ENCODE measurements around the gene GALR2. TPM values are rescaled to one million over a fixed set of nuclear protein-coding genes. Genes with fewer than 3 reads are reported as not detected.

Gene GALR2, protein sequence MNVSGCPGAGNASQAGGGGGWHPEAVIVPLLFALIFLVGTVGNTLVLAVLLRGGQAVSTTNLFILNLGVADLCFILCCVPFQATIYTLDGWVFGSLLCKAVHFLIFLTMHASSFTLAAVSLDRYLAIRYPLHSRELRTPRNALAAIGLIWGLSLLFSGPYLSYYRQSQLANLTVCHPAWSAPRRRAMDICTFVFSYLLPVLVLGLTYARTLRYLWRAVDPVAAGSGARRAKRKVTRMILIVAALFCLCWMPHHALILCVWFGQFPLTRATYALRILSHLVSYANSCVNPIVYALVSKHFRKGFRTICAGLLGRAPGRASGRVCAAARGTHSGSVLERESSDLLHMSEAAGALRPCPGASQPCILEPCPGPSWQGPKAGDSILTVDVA
- total RNA-seq: under 1 TPM; 0.29 to 0.47 TPM

DNA sequence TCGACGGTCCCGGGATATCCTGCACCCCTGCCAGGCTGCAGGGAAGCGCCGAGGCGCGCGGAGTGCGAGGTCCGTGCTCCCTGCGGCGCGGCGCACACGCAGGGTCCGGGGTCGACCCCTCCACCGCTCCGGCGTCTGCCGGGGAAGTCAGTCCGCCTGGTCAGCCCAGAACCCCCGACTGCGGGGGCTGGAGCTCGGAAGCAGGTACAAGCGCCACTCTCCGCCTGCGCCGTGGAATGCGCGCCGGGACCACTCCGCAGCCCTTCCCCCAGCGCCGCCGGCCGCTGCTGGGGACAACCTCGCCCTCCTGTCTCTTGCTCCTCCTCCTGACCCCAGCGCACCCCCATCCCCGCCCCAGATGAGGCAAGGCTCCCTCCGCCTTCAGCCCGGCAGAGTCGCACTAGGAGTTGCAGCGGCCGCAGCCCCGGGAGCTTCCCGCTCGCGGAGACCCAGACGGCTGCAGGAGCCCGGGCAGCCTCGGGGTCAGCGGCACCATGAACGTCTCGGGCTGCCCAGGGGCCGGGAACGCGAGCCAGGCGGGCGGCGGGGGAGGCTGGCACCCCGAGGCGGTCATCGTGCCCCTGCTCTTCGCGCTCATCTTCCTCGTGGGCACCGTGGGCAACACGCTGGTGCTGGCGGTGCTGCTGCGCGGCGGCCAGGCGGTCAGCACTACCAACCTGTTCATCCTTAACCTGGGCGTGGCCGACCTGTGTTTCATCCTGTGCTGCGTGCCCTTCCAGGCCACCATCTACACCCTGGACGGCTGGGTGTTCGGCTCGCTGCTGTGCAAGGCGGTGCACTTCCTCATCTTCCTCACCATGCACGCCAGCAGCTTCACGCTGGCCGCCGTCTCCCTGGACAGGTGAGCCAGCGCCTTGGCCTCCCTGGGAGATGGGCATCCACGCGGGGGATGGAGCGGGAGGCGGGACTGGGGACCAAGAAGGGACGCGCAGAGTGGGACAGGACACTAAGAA is at the start of gene GALR2:
Gene GALR2 (plus strand): TSS at position 392 of the 974 bp plus-strand sequence. CDS start 103 bp downstream, at position 495.
- Mint-ChIP-seq H3K27me3 (peaks cover 57% of the 10 kb centered on the region), H3K27ac (no peak within 1 kb of the TSS), H3K4me3 (peak within 1 kb of the TSS; percentile 35), H3K4me1 (peaks cover 38% of the 10 kb centered on the region), H3K9me3 (ENCODE audit: low read depth) (no peaks in the 10 kb centered on the region), H3K36me3 (peaks cover 7% of the 10 kb centered on the region)
- CTCF ChIA-PET: interaction anchor here (1.0 to 1.6 kb wide), 2 partner anchors 11 to 60 kb away, joined by 3 to 9 read pairs; no protein-coding TSS in a partner anchor
- ATAC-seq (no peak), DNase-seq (no peak)

DNA sequence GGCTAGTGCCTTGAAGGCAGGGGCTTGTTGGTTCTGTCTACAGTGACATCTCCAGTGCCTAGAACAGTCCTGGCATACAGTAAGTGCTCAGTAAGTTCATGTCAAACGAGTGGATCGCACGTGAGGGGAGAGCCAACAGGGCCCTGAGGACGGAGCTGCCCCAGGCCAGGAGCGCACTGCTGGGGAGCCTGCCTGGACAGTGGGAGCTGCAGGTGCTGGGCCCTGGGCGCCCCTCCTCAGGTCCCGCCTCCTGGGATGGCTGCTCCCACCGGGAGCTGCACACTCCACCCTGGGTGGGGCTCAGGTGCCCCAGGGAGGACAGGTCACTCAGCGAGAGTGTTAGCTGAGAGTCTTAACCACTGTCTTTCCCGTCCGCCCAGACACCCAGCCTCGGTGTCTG is 49.3 kb upstream of the GALR2 start:
- no peak for DNase-seq

DNA sequence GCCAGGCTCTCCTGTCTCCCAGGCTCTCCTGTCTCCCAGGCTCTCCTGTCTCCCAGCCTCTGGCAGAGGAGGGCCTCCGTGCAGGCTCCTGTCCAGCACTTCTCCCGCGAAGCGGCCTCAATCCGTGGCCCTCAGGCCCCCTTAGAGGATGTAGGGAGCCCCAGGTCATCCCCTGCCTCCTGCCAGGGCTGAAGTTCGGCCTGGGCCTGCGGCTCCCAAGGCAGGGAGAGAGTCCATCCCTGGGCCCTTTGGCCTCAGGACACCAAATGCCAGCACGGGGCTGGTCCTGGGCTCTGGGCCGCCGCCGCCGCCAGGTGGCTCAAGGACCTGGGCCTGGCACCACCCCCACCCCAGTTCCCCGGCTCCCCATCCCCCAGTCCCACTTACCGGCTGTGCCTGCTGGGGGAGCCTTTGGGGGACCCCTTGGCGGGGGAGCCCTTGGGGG is 47.8 kb upstream of the GALR2 start:
- no peaks in the 10 kb centered on the region for H3K27me3 Mint-ChIP-seq
- no peaks in the 10 kb centered on the region for H3K36me3 Mint-ChIP-seq
- no peak overlapping the region for H3K4me3 Mint-ChIP-seq
- peaks cover 12% of the 10 kb centered on the region for H3K4me1 Mint-ChIP-seq
- ATAC-seq: no peak
- no peaks in the 10 kb centered on the region for H3K9me3 Mint-ChIP-seq (ENCODE audit: low read depth)
- no peak overlapping the region for H3K27ac Mint-ChIP-seq
- no peak for DNase-seq
- CTCF ChIA-PET: no interaction called here

More for the DNA sequence above, 49.3 kb upstream of the GALR2 start:
- no peak for ATAC-seq
- no peaks in the 10 kb centered on the region for H3K27me3 Mint-ChIP-seq
- no peak overlapping the region for H3K27ac Mint-ChIP-seq
- peaks cover 10% of the 10 kb centered on the region for H3K4me1 Mint-ChIP-seq
- CTCF ChIA-PET: interaction anchor here (0.9 to 1.4 kb wide), 2 partner anchors 20 to 25 kb away, joined by 4 read pairs; partner anchors contain the start of gene CDK3
- no peaks in the 10 kb centered on the region for H3K9me3 Mint-ChIP-seq (ENCODE audit: low read depth)
- H3K4me3 Mint-ChIP-seq: no peak overlapping the region
- no peaks in the 10 kb centered on the region for H3K36me3 Mint-ChIP-seq

DNA sequence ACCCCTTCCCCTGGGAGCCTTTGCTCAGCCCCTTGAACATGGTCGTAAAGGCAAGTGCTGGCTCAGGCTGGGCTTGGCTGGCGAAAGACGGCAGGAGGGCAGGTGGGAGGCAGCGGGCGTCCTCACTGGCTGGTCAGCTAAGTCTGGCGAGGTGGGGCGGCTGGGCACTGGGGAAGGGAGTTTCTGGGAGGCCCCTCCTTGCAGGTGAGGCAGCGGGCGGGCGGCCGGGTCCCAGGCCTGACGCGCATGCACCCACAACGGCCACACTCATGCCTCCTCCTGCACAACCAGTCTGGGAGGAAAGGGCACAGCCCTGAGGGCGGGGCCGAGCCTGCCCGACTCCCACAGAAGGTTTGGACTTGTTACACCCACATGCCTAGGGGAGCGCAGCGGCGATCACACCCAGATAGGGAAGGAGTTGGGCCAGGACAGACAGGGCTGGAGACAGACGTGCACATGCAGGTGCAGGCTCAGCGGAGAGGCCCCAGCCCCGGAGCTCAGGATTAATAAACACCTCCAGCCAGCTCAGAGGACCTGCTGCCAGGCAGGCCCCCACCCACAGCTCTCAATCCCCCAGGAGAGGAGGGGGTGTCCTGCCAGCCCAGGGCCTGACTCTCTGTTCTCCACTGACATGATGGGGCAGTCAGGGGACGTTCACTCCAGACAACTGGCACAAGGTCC is 47.3 kb upstream of the GALR2 start, which contains the start of gene EVPL:
Gene EVPL (minus strand): TSS at position 148 of the 681 bp plus-strand sequence. CDS start 108 bp downstream, at position 40.
- no peaks in the 10 kb centered on the region for H3K27me3 Mint-ChIP-seq
- ATAC-seq (no peak), DNase-seq (no peak)
- H3K4me3 Mint-ChIP-seq: no peak within 1 kb of the TSS
- H3K27ac Mint-ChIP-seq: no peak within 1 kb of the TSS
- CTCF ChIA-PET: no interaction called here
- no peaks in the 10 kb centered on the region for H3K9me3 Mint-ChIP-seq (ENCODE audit: low read depth)
- no peaks in the 10 kb centered on the region for H3K36me3 Mint-ChIP-seq
- H3K4me1 Mint-ChIP-seq: peaks cover 12% of the 10 kb centered on the region

DNA sequence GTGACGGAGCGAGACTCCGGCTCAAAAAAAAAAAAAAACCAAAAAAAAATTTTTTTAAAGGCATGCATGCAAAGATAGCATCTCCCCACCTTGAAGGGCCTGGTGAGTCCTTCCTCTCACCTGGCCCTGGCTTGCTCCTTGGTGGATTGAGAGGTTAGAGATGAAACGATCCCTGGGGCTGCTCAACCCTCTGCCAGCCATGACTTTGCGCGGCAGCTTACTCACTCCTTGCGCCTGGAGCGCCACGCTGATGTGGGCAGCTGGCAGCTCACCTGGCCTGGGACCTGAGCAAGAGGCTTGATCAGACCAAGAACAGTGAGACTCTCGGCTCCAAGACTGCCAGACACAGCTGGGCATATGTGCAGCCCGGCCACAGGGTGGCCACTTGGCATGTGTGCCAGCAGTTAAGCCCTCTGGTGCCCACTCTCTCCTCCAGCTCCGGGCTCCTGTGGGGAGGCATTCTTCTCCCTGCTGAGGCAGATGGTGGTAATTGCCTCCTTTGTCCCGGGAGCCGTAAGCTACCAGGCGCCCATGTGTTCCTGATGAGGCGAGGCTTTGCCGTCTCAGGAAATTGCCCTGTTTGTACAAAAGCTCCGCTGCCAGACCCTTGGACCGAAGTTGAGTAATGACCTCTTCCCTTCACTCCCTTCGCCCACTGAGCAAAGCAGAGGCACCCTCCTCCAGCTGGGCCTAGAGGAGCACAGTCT is 42.4 kb upstream of the GALR2 start:
- Mint-ChIP-seq H3K9me3 (ENCODE audit: low read depth) (no peaks in the 10 kb centered on the region), H3K27me3 (no peaks in the 10 kb centered on the region), H3K36me3 (no peaks in the 10 kb centered on the region), H3K27ac (no peak overlapping the region), H3K4me3 (no peak overlapping the region), H3K4me1 (peaks cover 17% of the 10 kb centered on the region)
- ATAC-seq: no peak
- DNase-seq: no peak
- CTCF ChIA-PET: interaction anchor here (0.5 to 3.4 kb wide), 3 partner anchors 18 to 248 kb away, joined by 3 to 16 read pairs (median 3); no protein-coding TSS in a partner anchor

DNA sequence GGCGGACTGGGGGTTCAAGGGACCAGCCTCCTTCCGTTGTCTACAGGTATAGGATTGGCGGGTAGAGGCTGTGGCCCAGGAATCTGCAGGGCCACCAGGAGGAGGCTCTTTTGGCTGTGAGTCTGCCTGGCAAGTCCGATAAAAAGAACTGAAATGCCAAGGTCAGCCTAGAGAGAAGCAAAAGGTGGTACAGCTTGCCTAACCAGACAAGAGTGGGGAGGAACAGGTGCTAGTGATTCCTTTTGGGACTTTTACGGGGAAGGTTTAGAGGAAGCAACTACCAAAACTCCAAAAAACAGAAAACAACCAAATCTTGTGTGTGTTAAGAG is 41.8 kb upstream of the GALR2 start:
- Mint-ChIP-seq H3K4me1 (peaks cover 17% of the 10 kb centered on the region), H3K36me3 (no peaks in the 10 kb centered on the region), H3K27me3 (no peaks in the 10 kb centered on the region), H3K4me3 (no peak overlapping the region), H3K9me3 (ENCODE audit: low read depth) (no peaks in the 10 kb centered on the region), H3K27ac (no peak overlapping the region)
- ATAC-seq (no peak), DNase-seq (no peak)
- CTCF ChIA-PET: interaction anchor here (1.0 to 3.4 kb wide), 3 partner anchors 18 to 247 kb away, joined by 3 to 16 read pairs (median 3); no protein-coding TSS in a partner anchor

DNA sequence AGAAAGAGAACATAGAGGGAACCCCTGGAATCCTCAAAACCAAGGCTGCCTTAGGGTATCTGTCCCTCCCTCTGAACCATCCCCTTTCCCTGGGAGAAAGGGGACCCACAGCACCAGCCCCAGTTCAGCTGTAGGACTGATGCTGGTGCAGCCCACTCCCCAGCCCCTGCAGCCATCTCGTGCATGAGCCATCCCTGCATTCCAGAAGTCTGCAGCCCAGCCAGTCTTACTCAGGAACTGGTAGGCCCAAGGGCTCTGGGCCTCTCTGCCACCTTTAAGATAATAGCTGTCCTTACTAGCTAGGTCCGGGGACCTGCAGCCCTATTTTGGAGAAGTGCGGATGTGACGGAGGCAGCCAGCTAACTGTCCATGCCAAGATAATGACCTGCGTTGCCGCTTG is 41.4 kb upstream of the GALR2 start:
- CTCF ChIA-PET: interaction anchor here (1.0 to 3.4 kb wide), 3 partner anchors 19 to 247 kb away, joined by 3 to 16 read pairs (median 3); no protein-coding TSS in a partner anchor
- Mint-ChIP-seq H3K4me1 (peaks cover 17% of the 10 kb centered on the region), H3K27me3 (no peaks in the 10 kb centered on the region), H3K4me3 (no peak overlapping the region), H3K9me3 (ENCODE audit: low read depth) (no peaks in the 10 kb centered on the region), H3K27ac (no peak overlapping the region), H3K36me3 (peaks cover under 1% of the 10 kb centered on the region)
- DNase-seq: no peak
- ATAC-seq: no peak

DNA sequence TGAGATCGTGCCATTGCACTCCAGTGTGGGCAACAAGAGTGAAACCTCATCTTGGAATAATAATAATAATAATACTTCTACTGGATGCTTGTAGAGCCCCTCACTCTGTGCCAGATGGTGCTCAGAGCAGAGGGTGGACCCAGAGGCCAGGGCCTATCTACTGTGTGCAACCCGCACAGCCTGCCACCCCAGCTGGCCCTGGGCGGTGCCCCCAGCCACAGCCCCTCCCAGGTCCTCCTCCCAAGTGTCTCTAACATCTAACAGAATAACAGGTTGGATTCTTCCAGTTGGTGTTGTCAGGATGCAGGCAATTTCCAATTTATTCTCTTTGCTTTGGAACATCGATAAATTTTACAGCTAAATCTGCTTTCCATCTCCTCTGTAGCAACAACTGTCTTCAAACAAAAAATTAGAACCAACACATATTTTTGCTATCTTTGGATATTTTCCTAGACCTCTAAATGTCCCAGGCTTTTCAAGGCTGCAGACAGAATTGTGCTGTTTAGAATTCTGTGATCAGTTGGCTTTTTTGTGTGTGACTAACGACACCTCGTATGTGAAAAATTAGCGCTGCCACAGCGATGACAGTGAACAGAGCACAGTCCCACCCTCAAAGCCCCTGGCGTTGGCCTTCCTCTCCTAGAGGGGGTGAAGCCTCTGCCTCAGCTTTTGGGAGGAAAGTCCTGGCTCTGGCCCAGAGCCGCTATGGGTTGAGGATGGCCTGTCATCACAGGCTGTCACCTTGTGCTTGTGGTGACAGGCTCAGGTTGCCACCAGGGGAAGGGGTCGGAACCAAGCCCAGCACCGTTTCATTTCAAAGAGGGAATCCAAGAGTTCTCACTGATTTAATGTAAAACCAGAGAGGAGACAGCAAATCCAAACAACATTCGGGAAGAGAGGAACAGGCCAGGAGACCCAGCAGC is 39.9 kb upstream of the GALR2 start:
- no peaks in the 10 kb centered on the region for H3K9me3 Mint-ChIP-seq (ENCODE audit: low read depth)
- peaks cover 12% of the 10 kb centered on the region for H3K36me3 Mint-ChIP-seq
- H3K27me3 Mint-ChIP-seq: no peaks in the 10 kb centered on the region
- ATAC-seq (no peak), DNase-seq (no peak)
- H3K27ac Mint-ChIP-seq: no peak overlapping the region
- H3K4me1 Mint-ChIP-seq: peaks cover 11% of the 10 kb centered on the region
- CTCF ChIA-PET: interaction anchor here (3.4 kb wide), 1 partner anchor 20 kb away, joined by 16 read pairs; no protein-coding TSS in a partner anchor
- H3K4me3 Mint-ChIP-seq: no peak overlapping the region

DNA sequence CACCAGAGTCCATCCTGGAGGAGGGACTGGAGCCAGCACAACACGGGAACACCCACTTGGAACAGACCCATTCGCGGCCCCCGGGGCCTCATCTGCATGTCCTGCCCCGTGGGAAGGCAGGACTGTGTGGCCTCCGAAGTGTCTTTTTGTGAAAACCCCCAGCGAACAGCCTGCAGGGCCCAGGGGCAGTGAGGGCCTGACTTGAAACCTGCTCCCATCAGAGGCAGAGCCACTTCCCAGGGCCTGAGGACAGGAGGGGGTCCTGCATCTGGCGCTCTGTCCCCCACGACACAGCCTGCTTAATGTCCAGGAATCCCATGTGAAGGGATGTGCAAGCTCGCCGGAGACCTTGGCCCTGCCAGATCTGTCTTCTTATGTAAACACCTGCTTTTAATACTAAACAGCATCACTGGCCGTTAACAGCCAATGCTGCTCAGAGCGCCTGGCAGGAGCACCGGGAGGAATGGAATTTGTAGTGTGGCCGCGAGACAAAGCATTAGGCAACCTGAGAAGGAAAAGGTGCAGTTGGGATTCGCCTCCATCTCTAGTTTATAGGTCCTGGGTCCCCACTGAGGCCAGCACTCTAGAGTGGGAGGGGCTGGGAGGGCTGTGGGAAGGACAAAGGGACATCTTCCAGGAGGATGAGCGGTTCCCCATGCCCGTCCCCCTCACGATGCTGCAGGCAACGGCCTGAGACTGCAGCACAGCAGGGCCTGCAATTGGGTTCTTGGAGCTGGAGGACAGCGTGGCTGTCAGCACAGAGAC is 37.9 kb upstream of the GALR2 start:
- Mint-ChIP-seq H3K4me1 (peaks cover 5% of the 10 kb centered on the region), H3K27ac (no peak overlapping the region), H3K27me3 (no peaks in the 10 kb centered on the region), H3K36me3 (peaks cover 23% of the 10 kb centered on the region), H3K4me3 (no peak overlapping the region), H3K9me3 (ENCODE audit: low read depth) (no peaks in the 10 kb centered on the region)
- no peak for ATAC-seq
- CTCF ChIA-PET: interaction anchor here (1.2 to 1.9 kb wide), 2 partner anchors 19 to 23 kb away, joined by 4 to 6 read pairs; no protein-coding TSS in a partner anchor
- no peak for DNase-seq

DNA sequence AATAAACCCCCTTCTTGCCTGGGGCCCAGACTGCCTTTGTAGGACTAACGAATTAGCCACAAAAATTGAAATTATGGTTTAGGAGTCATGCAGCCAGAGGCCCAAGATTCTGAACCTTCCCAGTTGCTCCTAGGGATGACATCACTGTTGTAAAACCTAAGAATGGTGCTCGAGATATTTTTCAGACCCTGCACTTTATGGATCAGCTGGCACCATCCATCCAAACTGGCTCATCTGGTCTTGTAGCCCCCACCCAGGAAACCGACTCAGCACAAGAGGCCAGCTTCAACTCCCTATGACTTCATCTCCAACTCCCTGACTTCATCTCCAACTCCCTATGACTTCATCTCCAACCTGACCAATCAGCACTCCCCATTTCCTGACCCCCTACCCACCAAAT is 36.5 kb upstream of the GALR2 start:
- Mint-ChIP-seq H3K36me3 (peaks cover 26% of the 10 kb centered on the region), H3K4me1 (peaks cover 5% of the 10 kb centered on the region), H3K9me3 (ENCODE audit: low read depth) (no peaks in the 10 kb centered on the region), H3K27me3 (no peaks in the 10 kb centered on the region), H3K27ac (no peak overlapping the region), H3K4me3 (no peak overlapping the region)
- DNase-seq (no peak), ATAC-seq (no peak)
- CTCF ChIA-PET: no interaction called here

DNA sequence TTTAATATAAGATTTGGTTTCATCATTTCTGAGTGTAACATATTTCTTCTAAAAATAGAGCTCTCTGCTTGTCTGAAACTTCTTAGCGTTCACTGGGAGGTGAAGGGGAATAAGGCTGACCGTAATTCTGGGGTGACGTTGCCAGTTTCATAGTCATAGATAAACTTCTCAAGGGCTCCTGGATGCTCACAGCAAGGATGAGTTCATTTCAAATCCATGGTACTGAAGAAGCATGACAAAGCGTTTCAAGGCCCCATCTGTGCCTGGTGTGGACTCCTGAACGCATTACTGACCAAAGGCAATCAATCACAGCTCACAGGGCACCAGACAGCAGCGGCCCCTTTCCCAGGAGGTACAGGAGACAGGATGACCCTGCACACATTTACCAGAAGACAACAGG is 35.5 kb upstream of the GALR2 start:
- CTCF ChIA-PET: no interaction called here
- Mint-ChIP-seq H3K36me3 (peaks cover 36% of the 10 kb centered on the region), H3K27ac (no peak overlapping the region), H3K4me3 (no peak overlapping the region), H3K4me1 (peaks cover 5% of the 10 kb centered on the region), H3K27me3 (no peaks in the 10 kb centered on the region), H3K9me3 (ENCODE audit: low read depth) (no peaks in the 10 kb centered on the region)
- ATAC-seq (no peak), DNase-seq (no peak)
